ENCODE data around the gene DLGAP3. TPM values are rescaled to one million over a fixed set of nuclear protein-coding genes. Genes with fewer than 3 reads are reported as not detected.

DLGAP3 gene
- total and polyA plus RNA-seq, 8 donors: 0.15 to 0.29 (median 0.18) TPM; not detected in 3

DNA sequence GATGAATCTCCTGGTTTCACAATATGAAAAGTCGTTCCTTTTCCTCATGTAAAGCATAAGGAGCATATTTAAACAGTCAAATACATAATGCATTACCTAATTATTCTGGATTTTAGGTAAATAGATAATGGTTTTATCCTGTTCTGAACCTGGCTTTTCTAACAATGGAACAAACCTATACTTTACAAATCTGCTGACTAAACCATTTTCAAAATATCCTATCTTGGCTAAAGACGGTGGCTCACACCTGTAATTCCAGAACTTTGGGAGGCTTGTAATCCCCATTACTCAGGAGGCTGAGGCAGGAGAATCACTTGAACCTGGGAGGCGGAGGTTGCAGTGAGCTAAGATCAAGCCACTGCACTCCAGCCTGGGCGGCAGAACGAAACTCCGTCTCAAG, 72.8 kb downstream of the DLGAP3 start:
- intact Hi-C loops (cut with DNase I; ENCODE audit: low total_unique reads): no loop called here

DNA sequence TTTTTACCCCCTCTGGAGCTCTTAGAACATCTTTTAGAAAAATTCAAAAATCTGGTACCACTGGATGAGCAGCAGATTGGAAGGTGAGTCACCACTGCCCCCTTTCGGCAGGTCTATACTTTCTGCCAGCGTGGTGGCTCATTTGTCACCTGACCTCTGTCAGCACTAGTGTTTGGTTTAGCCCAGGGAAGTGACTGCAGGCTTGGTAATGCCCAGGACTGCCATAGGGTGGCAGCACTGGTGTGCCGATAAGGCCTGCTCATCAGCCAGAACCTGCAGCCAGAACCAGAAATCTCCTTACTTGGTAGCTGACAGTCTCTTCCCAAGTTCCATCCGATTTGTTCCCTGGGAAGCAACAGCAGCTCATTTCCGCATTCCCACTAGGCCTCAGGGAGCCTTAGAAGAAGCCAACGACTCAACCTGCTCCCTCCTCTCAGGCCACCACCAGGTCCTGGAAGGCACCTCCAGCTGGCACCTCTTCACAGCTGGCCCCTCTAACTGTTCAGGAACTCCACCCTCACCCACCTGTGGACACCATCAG, 76.7 kb downstream of the DLGAP3 start:
- TF ChIP-seq CTCF (IDR thresholded peaks at IDR 0.05) (peak in 6 of 7 experiments; percentile 37 to 99 (median 96)), EP300 (IDR thresholded peaks at IDR 0.05) (no peak), POLR2AphosphoS5 (IDR thresholded peaks at IDR 0.05) (peak in 2 of 3 donors; percentile 43 to 86)
- Histone ChIP-seq H3K27me3 (no peaks in the 10 kb centered on the region), H3K36me3 (peaks cover 18 to 76% (median 45%) of the 10 kb centered on the region in 4 donors), H3K4me3 (no peak overlapping the region), H3K27ac (peak overlapping the region; percentile 42 to 74 (median 70)), H3K9me3 (no peaks in the 10 kb centered on the region), H3K4me1 (peaks cover 11 to 50% (median 23%) of the 10 kb centered on the region in 4 donors)
- WGBS, 5 donors: 26 to 31% (median 30%) methylated on average over 6 of the region's 6 CpGs
- DNase-seq: peak; percentile 93 to 97
- intact Hi-C loops (cut with DNase I; ENCODE audit: low total_unique reads): no loop called here

More for the DNA sequence above, 72.8 kb downstream of the DLGAP3 start:
- no peak for DNase-seq
- Histone ChIP-seq H3K27me3 (no peaks in the 10 kb centered on the region), H3K4me3 (no peak overlapping the region), H3K36me3 (peaks cover 18 to 43% (median 33%) of the 10 kb centered on the region in 4 donors), H3K9me3 (no peaks in the 10 kb centered on the region), H3K27ac (no peak overlapping the region), H3K4me1 (peaks cover 20 to 54% (median 35%) of the 10 kb centered on the region in 4 donors)
- TF ChIP-seq EP300 (IDR thresholded peaks at IDR 0.05): no peak
- 89 to 97% (median 92%) methylated on average over 6 of the region's 6 CpGs for WGBS, 5 donors

DNA sequence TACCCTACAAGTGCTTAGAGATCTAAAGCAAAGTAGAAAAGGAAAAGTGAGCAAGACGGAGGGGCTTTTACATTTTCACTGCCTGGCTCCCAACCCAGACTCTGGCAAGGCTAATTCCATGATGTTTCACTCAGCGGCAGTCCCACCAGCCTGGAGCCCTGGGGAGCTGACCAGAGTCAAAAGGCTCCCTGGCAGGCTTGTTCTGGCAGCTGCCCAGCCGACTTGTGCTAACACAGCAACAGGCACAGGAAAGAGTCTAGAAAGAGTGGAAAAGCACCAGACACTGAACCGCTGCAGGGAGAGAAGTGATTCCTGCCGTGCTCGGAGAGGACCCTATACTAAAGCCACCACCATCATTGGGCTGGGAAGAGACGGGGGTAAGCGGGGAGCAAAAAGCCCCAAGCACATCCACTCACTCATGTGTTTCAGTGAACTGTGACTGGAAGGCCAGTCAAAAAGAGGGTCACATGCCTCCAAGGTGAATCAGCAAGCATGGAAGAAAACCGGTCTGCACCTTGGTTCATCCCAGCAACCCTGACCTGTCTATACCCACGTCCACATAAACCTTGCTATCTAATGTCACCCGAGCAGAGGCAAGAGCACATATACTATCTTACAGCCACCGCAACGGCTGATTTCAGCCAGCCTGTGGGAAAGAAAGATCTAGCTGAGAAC, 77.9 kb downstream of the DLGAP3 start:
- H3K27me3 ChIP-seq: no peaks in the 10 kb centered on the region
- WGBS, 5 donors: 51 to 81% (median 66%) methylated on average over 13 of the region's 13 CpGs
- peak; percentile 26 to 73 for DNase-seq
- peak overlapping the region; percentile 8 to 70 (median 14) for H3K27ac ChIP-seq
- intact Hi-C loops (cut with DNase I; ENCODE audit: low total_unique reads): no loop called here
- peaks cover 11 to 41% (median 22%) of the 10 kb centered on the region in 4 donors for H3K4me1 ChIP-seq
- peaks cover 18 to 82% (median 46%) of the 10 kb centered on the region in 4 donors for H3K36me3 ChIP-seq
- H3K9me3 ChIP-seq: no peaks in the 10 kb centered on the region
- TF ChIP-seq EP300 (IDR thresholded peaks at IDR 0.05): no peak
- TF ChIP-seq POLR2AphosphoS5 (IDR thresholded peaks at IDR 0.05): no peak
- TF ChIP-seq CTCF (IDR thresholded peaks at IDR 0.05): no peak
- TF ChIP-seq POLR2A (IDR thresholded peaks at IDR 0.05): no peak
- no peak overlapping the region for H3K4me3 ChIP-seq

DNA sequence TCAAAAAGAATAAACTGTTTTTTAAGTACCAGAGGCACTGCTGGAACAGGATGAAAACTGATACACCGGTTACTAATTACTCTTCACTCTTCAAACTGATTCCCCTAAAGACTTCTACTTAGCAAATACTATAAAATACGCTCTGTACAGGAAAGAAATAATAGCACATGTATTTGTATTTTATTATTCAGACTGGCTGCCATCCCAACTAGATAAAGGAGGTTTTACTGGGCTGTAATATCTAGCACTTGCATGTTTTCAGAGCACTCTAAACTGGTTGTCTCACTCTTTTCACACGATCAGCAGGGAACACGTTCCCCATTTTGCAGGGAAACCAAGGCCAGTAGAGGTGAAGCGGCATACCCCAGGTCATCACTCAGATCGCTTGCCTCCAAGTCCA, 79.1 kb downstream of the DLGAP3 start:
- H3K27me3 ChIP-seq: no peaks in the 10 kb centered on the region
- DNase-seq: no peak
- no peak overlapping the region for H3K4me3 ChIP-seq
- intact Hi-C loops (cut with DNase I; ENCODE audit: low total_unique reads): no loop called here
- WGBS, 5 donors: 50 to 67% (median 57%) methylated on average over 6 of the region's 6 CpGs
- peaks cover 14 to 43% (median 21%) of the 10 kb centered on the region in 4 donors for H3K4me1 ChIP-seq
- H3K9me3 ChIP-seq: no peaks in the 10 kb centered on the region
- no peak for TF ChIP-seq POLR2AphosphoS5 (IDR thresholded peaks at IDR 0.05)
- no peak for TF ChIP-seq POLR2A (IDR thresholded peaks at IDR 0.05)
- TF ChIP-seq CTCF (IDR thresholded peaks at IDR 0.05): no peak
- TF ChIP-seq EP300 (IDR thresholded peaks at IDR 0.05): no peak
- peaks cover 12 to 71% (median 35%) of the 10 kb centered on the region in 4 donors for H3K36me3 ChIP-seq
- no peak overlapping the region for H3K27ac ChIP-seq

Data from stomach (tissue), 9 donors.